ENCODE data around the gene ITGBL1. TPM values are rescaled to one million over a fixed set of nuclear protein-coding genes. Genes with fewer than 3 reads are reported as not detected.

ITGBL1 gene
- total RNA-seq, 2 donors from 2014 or later = not detected

DNA sequence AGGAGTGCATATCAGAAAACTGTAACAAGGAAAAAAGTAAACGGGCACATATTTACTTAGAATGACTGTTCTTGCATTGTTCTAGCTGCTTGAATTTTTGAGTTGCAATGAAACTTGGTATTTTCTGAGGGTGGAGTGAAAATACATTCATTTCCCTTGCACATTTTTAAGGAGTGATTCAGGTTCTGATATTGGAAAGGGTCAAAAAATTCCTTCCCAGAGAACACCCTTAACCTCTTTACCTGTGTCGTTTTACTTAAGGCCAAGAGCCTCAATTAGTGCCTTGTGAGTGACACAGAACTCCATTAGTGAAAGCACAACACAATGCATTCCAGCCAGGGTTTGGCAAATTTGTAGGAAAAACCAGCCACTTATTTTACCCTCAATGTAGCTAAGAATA lies 2.3 kb downstream of the ITGBL1 start:
- H3K27ac Mint-ChIP-seq = no peak overlapping the region
- H3K4me1 ChIP-seq (ENCODE audit: control insufficient read depth, insufficient read depth, low read length) = no peaks in the 10 kb centered on the region
- no peak for TF ChIP-seq CTCF (conservative IDR thresholded peaks at IDR 0.05)

DNA sequence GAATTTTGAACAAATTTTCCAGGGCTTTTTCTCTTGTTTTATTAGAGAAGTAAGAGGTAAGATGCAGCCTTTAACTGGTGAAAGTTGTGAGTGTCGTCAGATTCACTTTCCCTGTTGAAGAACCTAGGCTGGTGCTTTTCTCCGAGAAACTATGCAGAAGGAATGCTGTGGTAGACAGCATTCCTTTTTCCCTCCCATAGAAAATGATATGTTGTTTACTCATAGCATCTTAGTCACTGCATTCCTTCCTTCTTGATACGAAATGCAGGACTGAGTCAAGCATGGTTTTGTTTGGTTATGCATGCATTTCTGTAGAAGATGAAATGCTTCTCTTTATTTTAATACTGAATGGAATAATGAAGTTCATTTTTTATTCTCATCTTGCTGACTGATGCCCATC lies 3.4 kb downstream of the ITGBL1 start:
- Histone ChIP-seq H3K4me3 (ENCODE audit: low read length) (no peak overlapping the region), H3K9me3 (ENCODE audit: control insufficient read depth, low read length) (no peaks in the 10 kb centered on the region), H3K27ac (ENCODE audit: low read depth, low read length) (no peak overlapping the region), H3K9ac (ENCODE audit: extremely low read depth, low read length, poor library complexity, severe bottlenecking) (no peak overlapping the region), H3K36me3 (ENCODE audit: control insufficient read depth, insufficient read depth, low read length) (no peaks in the 10 kb centered on the region), H3K27me3 (ENCODE audit: control insufficient read depth, insufficient read depth, low read length, poor library complexity, severe bottlenecking) (no peaks in the 10 kb centered on the region), H3K4me1 (ENCODE audit: control insufficient read depth, insufficient read depth, low read length) (no peaks in the 10 kb centered on the region)
- WGBS, 2 experiments (ENCODE audit: insufficient coverage in 1 of 2, insufficient read length in 1 of 2) = 56% methylated on average over 2 of the region's 3 CpGs; no CpG with 5 or more reads in 1 of the 2 experiments
- Mint-ChIP-seq H3K27me3 (ENCODE audit: insufficient read depth) (peaks cover 10% of the 10 kb centered on the region), H3K27ac (no peak overlapping the region), H3K4me3 (no peak overlapping the region), H3K9me3 (no peaks in the 10 kb centered on the region), H3K4me1 (no peaks in the 10 kb centered on the region), H3K36me3 (ENCODE audit: low read depth) (no peaks in the 10 kb centered on the region)
- DNase-seq = no peak
- TF ChIP-seq CTCF (conservative IDR thresholded peaks at IDR 0.05) = no peak

More for the DNA sequence above, 2.3 kb downstream of the ITGBL1 start:
- H3K4me3 ChIP-seq (ENCODE audit: low read length) = no peak overlapping the region
- DNase-seq = no peak
- Mint-ChIP-seq H3K36me3 (ENCODE audit: low read depth) (no peaks in the 10 kb centered on the region), H3K9me3 (no peaks in the 10 kb centered on the region), H3K27me3 (ENCODE audit: insufficient read depth) (peaks cover 10% of the 10 kb centered on the region), H3K4me3 (no peak overlapping the region), H3K4me1 (no peaks in the 10 kb centered on the region)
- H3K27ac ChIP-seq (ENCODE audit: low read depth, low read length) = no peak overlapping the region
- no peaks in the 10 kb centered on the region for H3K9me3 ChIP-seq (ENCODE audit: control insufficient read depth, low read length)
- no peak overlapping the region for H3K9ac ChIP-seq (ENCODE audit: extremely low read depth, low read length, poor library complexity, severe bottlenecking)
- no peaks in the 10 kb centered on the region for H3K36me3 ChIP-seq (ENCODE audit: control insufficient read depth, insufficient read depth, low read length)
- H3K27me3 ChIP-seq (ENCODE audit: control insufficient read depth, insufficient read depth, low read length, poor library complexity, severe bottlenecking) = no peaks in the 10 kb centered on the region
- WGBS, 2 experiments (ENCODE audit: insufficient coverage in 1 of 2, insufficient read length in 1 of 2) = 83 to 92% methylated on average over 2 of the region's 2 CpGs

GRCh38 chr13:101457176-101457575 lies 4.7 kb downstream of the ITGBL1 start:
- Mint-ChIP-seq H3K27me3 (ENCODE audit: insufficient read depth) (peaks cover 10% of the 10 kb centered on the region), H3K4me1 (no peaks in the 10 kb centered on the region), H3K9me3 (no peaks in the 10 kb centered on the region), H3K27ac (no peak overlapping the region), H3K4me3 (no peak overlapping the region), H3K36me3 (ENCODE audit: low read depth) (no peaks in the 10 kb centered on the region)
- Histone ChIP-seq H3K4me3 (ENCODE audit: low read length) (no peak overlapping the region), H3K4me1 (ENCODE audit: control insufficient read depth, insufficient read depth, low read length) (no peaks in the 10 kb centered on the region), H3K9me3 (ENCODE audit: control insufficient read depth, low read length) (no peaks in the 10 kb centered on the region), H3K36me3 (ENCODE audit: control insufficient read depth, insufficient read depth, low read length) (no peaks in the 10 kb centered on the region), H3K27me3 (ENCODE audit: control insufficient read depth, insufficient read depth, low read length, poor library complexity, severe bottlenecking) (no peaks in the 10 kb centered on the region), H3K27ac (ENCODE audit: low read depth, low read length) (no peak overlapping the region), H3K9ac (ENCODE audit: extremely low read depth, low read length, poor library complexity, severe bottlenecking) (no peak overlapping the region)
- TF ChIP-seq CTCF (conservative IDR thresholded peaks at IDR 0.05) = no peak
- DNase-seq = no peak
- WGBS, 2 experiments (ENCODE audit: insufficient coverage in 1 of 2, insufficient read length in 1 of 2) = 100% methylated on average over 2 of the region's 2 CpGs; no CpG with 5 or more reads in 1 of the 2 experiments

Data from endodermal cell (in vitro differentiated cells).